ENCODE results near the gene STPG2.

Gene STPG2

DNA sequence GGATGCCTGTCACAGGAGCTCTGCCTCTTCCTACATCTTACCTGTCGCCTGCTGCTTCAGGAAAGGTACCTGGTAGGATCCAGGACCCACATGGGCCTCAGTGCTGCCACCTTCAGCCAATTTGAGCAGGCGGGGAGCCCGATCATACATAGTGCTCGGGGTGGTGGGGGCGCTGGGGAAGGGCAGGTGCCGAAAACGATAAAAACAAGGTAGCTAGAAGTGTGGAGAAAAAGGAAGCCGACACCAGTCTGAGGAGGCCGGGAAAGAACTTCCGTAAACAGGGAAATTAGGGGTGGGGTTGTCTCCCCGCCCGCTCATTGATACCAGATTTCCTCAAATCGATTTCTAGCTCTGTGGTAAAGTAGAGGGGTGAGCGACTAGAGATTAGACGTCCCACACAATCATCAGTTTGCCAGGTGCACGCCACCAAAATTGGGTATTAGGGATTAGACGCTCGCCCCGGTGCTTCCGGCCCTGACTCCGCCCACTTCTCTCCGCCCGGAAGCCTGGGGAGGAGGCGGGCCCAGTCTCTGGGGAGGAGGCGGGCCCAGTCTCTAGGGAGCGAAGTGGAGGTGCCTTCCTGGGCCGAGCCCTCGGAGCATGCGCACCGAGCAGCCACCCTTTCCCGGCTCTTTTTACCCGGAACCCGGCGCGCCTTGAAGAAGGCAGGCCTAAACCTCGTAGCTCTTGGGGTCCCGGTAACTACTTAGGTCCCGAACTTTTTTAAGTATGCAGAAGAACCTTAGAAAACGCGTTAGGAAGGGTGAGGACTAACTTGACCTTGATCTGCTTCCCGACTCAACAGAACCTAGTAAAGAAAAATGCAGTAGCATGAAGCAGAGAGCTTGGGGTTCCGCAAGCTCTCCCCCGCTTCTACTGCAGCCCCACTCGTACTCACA is at the start of gene STPG2:
Gene STPG2, minus strand, starts transcription at position 476 of the 899 bp plus-strand sequence.
- peak; percentile 95 for DNase-seq

DNA sequence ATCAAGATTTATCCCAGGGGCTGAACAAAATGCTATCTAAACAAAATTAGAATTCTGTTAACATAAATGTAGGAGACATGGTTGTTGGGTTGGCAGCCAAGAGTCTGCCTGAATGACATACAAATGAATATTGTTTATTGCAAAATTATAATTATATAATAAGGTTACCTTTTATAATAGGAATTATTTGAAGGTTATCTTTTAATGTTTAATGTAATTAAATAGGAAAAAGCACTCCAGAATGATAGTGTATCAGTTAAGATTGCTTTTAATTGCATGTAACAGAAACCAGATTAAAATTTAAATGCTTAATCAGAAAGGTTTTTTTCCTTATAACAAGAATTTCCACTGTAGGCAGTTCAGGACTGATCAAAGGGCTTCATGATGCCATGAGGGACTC is 42.0 kb upstream of the STPG2 start:
- DNase-seq: no peak

DNA sequence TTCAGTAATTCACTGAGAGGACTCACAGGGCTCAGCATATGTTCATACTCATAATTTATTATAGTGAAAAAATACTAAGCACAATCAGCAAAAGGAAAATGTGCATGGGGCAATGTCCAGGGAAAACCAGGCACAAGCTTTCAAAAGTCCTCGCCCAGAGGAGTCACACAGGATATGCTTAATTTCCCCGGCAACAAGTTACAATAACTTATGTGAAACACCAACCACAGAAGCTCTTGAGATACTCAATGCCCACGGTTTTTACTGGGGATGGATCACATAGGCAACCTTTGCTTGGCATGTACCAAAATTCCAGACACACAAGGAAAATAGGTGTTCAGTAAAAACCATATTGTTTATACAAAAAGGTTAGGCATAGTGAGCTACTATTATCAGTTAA is 38.5 kb upstream of the STPG2 start:
- DNase-seq: no peak

DNA sequence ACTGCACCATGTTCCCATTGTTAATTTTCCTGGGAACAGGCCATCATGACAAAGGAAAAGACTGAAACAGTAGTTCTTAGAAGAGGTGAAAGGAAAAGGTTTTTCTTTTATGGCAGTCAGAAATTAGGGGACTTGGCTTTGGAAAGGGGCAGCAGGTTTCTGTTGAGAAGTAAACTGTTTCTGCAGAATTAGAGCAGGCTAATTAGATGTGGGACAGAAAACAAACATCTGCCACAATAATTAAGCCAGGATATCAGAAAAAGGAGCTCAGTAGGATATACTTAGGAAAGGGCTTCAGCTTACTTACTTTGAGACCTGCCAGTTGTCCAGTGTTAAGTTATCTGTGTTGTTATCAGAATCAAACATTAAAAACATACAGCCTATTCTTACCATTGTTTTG is 36.7 kb upstream of the STPG2 start:
- no peak for DNase-seq

DNA sequence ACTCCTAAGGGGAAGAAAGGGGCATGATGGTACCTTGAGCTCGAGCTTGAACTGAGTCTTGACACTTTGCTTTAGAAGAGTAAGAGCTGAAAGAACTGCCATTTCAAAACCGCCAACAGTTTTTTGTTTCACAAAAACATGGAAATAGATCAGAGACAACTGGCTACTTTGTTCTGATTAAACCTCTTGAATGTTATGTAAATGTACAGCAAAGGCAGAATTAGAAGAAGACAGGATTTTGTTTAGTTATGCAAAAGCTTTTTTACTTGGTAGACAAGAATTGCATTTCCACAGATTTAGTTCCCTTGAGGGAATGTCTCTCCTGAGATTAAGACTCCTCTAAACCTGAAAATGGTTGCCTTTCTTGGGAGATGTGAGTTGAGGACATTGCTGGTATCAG is 33.3 kb upstream of the STPG2 start:
- DNase-seq: no peak

DNA sequence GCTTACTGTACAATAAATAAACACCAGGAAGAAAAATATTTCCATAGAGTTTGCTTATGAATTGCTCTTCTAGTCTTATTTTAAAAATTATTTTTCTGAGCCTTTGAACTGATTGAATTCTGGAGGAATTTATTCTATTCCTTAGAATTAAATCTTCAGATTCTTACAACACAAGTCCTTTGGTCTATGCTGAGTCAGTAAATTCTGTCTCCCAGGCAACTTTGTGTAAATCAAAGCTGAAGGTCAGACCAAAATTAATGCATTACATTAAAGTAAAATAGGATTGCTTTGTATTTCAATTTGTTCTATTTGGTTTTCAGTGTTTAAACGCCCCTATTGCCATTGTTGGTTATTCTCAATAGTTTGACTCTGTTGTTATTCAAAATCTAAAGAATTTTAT is 26.8 kb upstream of the STPG2 start:
- DNase-seq: no peak

DNA sequence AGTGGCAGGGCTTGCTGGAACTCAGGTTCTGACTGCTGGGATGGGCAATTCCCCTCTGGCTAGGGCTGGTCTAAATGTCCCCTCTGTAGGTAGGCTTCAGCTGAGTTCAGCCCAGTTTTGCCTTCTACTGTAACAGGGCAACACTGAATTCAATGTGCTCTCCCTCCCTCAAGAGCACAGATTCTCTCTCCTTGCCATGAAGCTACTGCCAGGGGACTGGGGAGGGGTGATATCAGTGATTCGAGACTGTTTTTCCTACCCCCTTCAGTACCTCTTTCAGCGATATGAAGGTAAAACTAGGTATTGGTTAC is 23.4 kb upstream of the STPG2 start:
- DNase-seq: no peak

DNA sequence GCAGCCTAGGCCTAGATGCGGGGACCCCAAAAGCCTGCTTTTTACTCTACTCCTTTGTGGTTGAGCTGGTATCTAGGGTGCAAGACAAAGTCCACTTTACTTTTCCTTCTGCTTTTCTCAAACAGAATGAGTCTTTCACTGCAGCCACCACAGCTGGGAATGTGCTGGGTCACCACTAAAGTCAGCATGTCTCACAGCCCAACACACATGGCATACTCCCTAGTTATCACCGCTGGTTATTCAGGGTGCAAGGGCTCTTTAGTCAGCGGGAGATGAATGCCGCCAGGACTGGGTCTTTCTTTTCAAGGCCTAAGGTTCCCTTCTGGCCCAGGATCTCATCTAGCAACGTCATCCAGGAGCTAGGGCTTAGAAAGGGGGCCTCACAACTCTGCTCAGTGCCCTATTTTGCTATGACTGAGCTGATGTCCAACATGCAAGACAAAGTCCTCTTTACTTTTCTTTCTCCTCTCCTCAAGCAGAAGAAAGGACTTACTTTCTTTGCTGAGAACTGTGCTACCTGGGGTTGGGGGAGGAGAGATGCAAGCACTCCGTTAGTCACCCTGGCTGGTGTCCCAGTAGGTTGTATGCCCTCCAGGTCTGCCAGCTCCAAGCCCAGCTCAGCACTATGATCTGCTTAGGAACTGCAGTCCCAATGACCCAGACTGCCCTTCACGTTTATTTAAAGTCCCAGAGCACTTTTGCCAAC is 22.9 kb upstream of the STPG2 start:
- DNase-seq: no peak

DNA sequence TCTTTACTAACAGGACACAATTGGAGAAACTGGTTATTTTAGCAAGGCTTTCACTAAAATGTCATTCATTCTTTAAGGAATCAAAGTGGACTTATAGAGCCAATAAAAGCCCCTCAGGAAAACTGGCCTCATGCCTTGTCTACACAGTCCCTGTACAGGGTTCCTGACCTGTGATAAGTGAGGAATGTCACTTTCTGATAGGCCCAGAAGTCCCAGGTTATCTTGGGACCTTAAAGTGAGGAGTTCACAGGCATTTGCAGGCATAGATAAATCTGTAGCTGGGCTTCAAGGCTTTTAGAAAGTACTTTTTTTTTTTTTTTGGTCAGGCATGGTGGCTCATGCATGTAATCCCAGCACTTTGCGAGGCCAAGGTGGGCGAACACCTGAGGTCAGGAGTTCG is 19.4 kb upstream of the STPG2 start:
- DNase-seq: no peak

DNA sequence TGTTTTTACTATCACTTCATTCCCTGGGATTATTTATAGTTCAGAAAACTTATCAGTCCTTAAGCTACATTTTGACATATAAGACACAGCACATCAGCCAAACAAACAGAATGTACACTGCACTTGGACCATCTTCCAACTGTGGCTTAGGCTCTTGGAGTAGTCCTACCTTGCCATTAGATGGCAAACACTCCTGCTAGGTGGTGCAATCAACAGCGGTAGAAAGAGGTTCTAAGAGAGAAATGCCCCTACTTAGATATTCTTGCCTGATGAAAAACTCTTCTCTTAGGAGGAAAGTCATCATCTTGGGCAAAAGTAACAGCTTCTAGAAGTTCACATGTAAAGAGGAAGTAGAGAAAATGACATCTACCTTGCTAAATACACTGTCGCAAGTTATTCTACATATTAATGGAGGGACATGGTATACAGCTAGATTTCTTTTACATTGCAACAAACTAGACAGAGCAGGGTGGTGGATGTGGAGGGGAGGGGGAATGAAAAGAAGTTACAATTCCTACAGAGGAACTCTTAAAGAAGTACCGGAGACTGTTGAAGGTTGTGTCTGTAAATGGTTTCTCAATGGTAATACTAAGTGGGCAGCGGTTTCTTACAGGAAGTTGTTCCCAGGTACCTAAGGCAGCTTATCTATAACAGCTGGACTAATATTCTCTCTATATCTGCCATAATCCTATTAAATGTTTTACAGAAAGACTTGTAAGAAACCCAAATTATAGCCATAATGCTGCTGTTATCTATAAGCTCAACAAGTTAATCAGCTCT is 8.1 kb upstream of the STPG2 start:
- DNase-seq: no peak

DNA sequence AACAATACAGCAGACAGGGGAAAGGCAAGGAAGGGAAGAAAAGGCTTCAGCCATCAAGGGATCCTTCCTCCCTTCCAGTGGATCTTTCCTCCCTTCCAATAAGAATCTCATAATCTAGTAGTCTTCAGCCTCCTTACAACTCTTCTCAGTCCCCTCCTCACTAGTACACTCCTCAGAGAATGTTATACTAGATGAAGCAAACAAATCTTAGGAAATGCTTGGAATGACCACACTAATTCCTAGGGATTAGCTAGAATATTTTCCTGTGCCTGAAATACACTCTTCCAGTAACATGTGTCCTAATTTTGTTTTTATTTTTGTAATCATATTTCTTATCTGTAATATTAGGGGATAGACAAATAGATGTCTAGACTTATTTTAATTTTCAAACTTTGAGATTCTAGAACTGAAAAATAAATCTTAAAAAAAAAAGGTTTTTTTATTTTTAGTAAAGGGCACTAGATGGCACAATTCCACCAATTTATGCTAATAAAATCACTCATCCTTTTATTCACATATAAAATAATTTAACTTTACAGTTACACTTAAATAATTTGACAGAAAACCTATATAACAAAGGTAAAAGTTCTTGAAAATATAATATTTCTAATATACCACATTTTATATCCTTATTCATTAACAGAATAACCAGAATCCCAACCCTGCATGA is 7.0 kb upstream of the STPG2 start:
- DNase-seq: no peak

DNA sequence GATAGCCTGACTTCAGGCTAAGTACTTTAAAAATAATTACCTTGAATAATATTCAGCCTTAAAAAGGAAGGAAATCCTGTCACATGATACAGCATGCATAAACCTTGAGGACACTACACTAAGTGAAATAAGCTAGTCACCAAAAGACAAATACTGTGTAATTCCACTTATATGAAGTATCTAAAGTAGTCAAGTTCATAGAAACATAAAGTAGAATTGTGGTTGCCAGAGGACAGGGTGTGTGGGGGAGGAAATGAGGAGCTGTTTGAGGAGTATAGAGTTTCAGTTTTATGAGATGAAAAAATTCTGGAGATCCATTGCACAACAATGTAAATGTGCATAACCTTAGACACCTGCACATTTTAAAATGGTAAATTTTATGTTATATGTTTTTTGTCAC is 5.6 kb upstream of the STPG2 start:
- no peak for DNase-seq

DNA sequence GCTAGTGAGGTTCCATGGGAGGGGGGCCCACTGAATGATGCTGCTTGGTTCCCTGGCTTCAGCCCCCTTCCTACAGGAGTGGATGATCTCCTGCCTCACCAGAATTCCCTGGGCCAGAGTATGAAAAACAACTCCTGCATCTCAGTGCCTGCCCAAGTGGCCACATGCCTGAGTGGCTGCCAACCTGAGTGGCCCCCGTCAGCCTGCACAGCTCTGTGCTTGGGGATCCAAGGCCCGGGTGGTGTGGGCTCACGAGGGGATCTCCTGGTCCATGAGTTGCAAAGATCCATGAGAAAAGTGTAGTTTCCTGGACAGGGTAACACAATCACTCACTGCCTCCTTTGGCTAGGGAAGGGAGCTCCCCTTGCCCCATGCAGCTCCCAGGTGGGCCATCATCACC is 17.1 kb downstream of the STPG2 start:
- DNase-seq: no peak

DNA sequence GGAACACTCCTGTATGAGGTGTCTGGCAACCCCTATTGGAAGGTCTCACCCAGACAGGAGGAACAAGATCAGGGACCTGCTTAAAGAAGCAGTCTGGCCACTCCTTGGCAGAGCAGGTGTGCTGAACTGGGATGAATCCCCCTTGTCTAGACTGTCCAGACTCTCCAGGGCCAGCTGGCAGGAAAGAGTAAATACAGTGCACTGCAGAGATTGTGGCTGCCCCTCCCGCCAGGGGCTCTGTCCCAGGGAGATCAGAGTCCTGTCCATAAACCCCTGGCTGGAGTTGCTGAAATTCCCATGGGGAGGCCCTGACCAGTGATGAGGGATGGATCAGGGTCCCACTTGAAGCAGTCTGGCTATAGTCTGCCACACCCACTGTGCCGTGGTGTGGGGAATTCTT is 17.7 kb downstream of the STPG2 start:
- DNase-seq: no peak

DNA sequence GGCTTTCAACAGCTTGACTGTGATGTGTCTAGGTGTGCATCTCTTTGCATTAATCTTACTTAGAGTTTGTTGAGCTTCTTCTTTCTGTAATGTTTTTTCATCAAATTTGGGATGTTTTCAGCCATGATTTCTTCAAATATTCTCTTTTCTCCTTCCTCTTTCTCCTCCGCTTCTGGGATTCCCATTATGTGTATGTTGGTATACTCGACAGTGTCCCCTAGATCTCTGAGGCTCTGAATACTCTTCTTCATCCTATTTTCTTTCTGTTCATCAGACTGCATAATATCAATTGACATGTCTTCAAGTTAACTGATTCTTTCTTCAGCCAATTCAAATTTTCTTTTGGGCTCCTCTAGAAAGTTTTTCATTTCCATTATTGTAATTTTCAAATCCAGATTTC is 25.9 kb downstream of the STPG2 start:
- DNase-seq: no peak

DNA sequence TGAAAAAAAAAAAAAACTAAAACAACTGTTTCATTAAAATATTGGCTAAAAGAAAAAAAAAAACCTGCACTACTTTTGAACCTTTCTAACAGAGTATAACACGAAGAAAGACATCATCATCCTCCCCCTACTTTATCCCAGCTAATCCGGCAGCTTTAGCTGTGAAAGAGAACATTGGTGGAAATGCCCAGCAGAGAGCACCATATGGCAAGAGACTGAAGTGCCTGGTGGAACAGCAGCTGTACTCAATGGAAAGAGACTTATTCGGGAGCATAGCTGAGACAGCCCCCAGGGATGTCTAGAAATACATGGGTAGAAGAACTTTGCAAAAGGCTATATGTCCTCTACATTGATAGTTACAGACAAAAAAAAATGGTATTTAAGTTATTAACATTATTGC is 30.3 kb downstream of the STPG2 start:
- no peak for DNase-seq

DNA sequence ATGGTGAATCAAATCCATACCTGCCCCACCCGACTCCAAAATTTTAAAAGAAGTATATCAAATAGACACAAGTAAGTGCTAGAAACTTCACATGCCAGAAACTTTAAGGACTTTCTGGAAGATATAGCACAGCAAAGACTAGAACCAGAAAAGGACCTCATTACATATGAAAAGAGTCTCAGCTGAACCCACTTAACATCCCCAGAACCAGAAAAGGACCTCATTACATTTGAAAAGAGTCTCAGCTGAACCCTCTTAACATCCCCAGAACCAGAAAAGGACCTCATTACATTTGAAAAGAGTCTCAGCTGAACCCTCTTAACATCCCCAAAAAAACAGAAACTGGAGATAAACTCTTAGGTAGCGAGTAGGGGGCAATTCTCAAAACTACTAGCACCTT is 32.3 kb downstream of the STPG2 start:
- DNase-seq: no peak

DNA sequence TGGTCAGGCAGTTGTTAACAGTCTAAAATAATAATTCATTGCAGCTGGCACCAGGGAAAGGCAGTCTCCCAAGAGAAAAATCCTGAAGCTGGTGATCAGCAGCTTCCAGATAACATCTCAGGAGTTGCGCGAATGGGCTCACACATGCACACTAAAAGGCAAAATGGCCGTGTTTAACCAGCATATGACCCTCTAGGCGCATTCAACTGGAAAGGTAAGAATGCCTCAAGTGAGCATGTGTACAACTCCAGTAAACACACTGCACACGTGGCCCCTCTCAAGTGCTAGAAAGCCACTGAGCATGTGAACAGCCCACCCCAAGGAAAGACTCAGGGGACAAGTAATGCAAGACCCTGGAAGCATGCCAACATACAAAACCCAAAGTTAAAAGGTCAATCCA is 33.1 kb downstream of the STPG2 start:
- no peak for DNase-seq

DNA sequence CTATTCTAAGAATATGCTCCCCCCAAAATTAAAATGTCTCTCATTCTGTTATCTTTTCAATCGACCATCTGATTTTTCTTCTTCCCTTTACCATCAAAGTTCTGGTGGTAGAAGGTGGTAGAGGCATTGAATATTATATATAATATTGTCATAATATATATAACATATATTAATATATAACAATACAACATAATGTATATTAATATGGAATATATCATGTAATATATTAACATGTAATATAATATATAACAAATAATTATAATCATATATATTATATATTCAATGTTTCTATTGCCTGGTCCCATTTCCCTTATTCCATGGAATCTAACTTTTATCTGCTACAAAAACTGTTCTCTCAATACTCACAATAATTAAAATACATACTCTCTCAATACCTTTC is 40.6 kb downstream of the STPG2 start:
- no peak for DNase-seq

DNA sequence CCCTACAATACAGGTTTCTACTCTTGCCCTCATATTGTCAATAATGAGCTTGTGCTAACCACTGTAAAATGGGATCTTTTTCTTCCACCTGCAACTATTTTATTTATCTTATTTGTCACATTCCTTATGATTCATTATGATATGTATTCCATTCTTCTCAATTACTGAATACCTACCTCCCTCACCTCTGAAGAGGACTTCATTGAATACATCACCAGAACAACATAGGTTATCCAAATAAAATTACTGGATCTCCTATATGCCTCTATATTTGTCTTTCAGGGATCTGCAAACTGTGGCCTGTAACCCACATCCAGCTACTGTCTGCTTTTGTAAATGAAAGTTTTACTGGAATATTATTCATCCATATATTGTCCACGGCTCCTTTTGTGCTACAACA is 41.3 kb downstream of the STPG2 start:
- DNase-seq: no peak

DNA sequence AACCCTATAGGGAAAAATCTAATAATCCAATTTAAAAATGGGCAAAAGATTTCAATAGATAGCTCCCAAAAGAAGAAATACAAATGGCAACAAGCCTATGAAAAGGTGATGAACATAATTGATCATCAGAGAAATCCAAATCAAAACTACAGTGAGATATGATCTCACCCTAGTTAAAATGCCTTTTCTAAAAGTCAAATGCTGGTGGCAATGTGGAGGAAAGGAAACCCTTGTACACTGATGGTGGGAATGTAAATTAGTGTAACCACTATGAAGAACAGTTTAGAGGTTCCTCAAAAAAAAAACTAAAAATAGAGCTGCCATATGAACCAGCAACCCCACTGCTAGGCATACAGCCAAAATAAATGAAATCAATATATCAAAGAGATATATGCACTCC is 44.5 kb downstream of the STPG2 start:
- DNase-seq: no peak

DNA sequence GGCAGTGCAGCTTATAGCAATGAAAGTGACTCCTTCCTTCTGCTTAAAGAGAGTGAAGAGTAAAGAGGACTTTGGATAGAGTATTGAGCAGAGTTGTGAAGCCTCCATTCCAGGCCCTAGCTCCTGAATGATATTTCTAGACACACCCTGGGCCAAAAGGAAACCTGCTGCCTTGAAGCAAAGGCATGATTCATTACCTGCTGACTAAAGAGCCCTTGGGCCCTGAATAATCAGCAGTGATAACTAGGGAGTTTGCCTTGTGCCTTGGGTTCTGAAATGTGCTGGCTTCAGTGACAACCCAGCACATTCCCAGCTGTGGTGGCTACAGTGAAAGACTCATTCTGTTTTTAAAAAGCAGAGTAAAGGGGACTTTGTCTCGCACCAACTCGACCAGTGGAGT is 49.2 kb downstream of the STPG2 start:
- no peak for DNase-seq

DNA sequence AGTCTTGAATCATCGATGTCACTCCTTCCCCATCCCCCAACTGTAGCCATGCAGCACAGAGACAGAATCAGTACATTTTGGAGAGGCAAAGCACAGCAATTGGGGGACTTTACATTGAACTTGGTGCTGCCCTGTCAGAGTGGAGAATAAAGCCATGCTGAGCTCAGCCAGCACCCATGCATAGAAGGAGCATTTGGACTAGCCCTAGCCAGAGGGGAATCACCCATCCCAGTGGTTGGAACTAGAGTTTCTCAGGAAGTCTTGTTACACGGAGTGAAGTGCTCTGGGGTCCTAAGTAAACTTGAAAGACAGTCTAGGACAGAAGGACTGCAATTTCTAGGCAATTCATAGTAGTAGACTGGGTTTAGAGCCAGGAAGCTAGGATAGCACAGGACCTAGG is 49.6 kb downstream of the STPG2 start:
- no peak for DNase-seq
